Ramos (cell line): ENCODE results near the gene OPN3.

Source experiments
- in situ Hi-C: fragments of 300-500 bp; cut with MboI; formaldehyde crosslinking; loops from one replicate; pipeline ENCODE4 v1.14.3; 2022; ENCODE audit warnings: low sequenced_read_pairs; ENCODE audit not compliant: unreplicated experiment

The OPN3 gene

DNA sequence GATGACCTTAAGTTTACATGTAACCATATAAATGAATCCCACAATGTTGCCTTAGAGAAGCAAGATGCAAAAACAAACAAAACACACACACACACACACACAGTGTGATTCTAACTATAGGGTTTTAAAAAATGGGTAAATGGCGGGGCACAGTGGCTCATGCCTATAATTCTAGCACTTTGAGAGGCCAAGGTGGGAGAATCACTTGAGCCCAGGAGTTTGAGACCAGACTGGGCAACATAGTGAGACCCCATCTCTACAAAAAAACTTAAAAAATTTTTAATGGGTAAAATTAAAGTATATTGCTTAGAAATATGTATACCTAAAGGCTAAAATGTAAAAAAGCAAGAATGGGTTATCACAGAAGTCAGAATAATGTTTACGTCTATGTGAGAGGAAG lies 92.2 kb downstream of the OPN3 start:
- in situ Hi-C loops: no loop called here
